Activated CD8-positive, alpha-beta memory T cell treated with anti-CD3 and anti-CD28 coated beads, Interleukin-2, amount 50 U/mL, for 24 hours (primary cell): ENCODE measurements around the gene EPHB2.

ENCODE experiments used
- DNase-seq: peaks from one replicate; pipeline ENCODE4 v3.0.0-alpha.2; 2020; ENCODE audit errors: extremely low read depth

Gene EPHB2

DNA sequence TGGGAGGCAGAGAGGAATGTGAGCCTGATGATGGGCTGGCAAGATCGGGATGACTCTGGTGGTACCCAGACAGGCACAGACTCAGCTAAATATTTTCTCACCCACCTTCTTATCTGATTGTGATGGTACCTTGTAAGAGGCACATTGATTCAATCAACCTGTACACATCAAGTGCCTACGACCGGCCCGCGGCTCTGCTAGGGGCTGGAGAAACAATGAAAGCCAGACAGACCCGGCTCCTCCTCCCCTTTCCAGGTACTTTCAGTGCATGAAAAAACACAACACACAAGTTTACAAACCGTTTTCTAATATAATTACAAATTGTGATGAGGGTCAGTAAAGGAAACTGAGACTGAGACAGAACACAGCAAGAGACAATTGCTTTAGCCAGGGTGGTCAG, 147.0 kb downstream of the EPHB2 start:
- no peak for DNase-seq

DNA sequence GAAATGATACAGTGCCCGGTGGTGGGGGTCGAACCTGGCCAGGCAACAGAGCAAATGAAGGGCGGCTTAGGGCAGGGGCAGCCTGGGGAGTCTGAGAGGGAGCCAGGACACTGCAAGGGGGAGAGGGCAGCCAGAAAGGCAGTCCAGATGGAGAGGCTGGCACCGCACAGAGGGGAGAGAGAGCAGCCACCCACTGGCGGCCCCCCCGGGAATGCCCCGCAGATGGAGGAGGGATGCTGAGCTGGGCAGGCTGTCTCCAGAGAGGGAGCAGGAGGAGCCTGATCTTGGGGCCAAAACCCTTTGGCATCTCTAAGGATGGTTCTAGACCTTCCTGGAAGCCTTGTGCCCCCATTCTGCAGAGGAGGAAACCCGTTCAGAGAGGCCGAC, 149.8 kb downstream of the EPHB2 start:
- no peak for DNase-seq

DNA sequence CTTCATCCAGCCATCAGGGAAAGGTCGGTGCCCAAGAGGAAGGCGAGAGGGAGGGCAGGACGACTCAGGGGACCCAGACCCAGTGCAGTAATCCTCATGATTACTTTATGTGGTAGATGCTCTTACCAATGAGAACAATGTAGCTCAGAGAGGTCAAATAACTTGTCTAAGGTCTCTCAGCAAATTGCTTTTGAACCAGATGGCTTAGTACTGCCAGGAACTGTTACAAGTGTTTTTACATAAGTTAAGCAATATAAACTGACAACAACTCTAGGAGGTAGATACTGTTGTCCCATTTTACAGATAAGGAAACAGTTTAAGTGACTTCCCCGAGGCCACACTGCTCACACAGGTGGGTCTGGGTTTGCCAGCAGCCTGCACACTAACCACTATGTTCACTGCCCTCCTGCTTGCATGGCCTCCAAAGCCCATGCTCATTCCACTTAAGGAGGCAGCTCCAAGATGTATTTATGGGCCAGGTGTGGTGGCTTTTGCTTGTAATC, 150.3 kb downstream of the EPHB2 start:
- no peak for DNase-seq

DNA sequence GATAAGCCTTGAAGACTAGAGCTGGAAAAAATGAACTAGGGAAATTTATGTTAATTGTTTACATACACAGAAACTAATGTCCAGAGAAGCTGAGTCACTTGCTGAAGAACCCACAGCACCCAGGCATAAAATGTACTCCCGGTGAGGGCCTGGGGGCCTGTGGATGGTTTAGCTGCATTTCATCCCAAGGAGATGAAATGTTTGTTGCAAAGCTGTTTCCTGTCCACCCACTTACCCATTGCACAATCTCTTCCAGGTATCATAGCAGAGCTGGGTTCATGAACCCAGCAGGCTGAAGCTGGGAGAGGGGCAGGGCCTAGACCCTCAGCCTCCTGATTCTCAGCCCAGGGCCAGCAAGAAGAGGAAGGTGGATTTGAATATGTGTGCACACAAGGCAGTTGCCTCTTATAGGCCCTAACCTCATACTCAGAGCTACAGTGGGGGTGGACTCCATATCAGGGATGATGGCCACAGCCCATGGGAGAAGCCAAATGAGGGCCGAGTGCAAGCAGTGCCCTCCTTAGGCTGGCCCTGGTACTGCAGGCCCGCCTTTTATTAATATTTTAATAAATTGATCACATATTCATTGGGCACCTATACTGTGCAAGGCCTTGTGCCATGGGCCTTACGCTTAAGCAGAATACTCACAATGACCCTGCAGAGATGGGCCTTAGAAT, 151.3 kb downstream of the EPHB2 start:
- no peak for DNase-seq

DNA sequence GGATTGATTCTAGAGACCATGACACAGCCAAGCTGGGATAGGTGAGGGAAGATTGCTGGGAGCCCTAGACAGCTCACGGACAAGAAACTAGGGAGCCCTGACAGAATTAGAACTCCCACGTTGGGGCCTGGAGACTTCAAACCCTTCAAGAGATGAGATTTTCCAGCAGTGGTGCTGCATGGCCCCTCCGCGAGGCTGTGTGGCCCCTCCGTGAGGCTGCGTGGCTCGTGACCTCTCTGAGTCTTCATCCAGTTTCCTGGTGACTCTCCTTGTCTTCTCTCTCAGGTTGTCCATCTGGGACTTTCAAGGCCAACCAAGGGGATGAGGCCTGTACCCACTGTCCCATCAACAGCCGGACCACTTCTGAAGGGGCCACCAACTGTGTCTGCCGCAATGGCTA, 152.1 kb downstream of the EPHB2 start:
- no peak for DNase-seq

DNA sequence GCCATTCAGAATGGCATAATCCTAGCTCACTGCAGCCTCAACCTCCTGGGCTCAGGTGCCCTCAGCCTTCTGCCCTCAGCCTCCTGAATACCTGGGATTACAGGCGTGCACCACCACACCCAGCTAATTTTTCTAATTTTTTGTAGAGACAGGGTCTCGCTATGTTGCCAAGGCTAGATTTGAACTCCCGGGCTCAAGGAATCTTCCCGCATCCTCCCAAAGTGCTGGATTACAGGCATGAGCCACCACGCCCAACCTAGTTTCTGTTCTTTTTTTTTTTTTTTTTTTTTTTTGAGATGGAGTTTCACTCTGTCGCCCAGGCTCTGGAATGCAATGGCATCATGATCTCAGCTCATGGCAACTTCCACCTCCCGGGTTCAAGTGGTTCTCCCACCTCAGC, 153.1 kb downstream of the EPHB2 start:
- no peak for DNase-seq

DNA sequence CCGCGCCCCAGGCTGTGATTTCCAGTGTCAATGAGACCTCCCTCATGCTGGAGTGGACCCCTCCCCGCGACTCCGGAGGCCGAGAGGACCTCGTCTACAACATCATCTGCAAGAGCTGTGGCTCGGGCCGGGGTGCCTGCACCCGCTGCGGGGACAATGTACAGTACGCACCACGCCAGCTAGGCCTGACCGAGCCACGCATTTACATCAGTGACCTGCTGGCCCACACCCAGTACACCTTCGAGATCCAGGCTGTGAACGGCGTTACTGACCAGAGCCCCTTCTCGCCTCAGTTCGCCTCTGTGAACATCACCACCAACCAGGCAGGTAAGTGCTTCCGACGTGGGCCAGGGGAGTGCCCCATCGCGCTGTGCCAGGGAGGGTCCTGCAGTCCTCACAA, 154.2 kb downstream of the EPHB2 start:
- DNase-seq: no peak

DNA sequence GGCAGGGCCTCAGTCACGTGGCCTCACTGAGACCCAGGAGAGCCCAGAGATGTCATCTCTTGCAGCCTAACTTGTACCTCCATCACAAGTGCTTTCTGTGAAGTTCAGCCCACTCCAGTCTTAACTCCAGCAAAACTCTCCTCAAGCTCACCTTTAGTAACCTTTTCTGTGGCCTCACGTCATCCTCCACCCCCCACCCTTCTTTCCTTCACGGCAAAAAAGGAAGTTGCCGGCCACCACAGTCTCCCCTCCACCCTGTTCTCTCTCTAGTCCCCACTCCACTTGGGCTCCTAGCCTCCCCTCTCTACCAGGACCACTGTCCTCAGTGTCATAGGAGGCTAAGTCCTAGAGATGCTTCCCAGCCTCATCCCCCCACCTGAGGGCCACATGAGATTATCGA, 155.1 kb downstream of the EPHB2 start:
- no peak for DNase-seq

DNA sequence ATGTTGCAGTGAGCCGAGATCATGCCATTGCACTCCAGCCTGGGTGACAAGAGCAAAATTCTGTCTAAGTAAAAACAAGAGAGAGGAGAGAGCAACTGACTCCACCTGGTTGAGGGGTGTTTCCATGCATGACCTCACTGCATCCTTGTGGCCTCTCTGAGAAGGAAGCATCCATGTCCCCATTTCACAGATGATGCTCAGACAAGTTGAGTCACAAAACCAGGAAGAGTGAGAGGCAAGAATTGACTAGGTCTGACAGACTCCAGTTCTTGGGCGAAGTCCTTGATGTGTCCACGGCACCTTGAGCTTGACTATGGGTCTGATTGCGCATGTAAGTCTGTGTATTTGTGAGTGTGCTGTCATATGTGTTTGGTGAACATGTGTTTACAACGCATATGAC, 156.2 kb downstream of the EPHB2 start:
- no peak for DNase-seq

DNA sequence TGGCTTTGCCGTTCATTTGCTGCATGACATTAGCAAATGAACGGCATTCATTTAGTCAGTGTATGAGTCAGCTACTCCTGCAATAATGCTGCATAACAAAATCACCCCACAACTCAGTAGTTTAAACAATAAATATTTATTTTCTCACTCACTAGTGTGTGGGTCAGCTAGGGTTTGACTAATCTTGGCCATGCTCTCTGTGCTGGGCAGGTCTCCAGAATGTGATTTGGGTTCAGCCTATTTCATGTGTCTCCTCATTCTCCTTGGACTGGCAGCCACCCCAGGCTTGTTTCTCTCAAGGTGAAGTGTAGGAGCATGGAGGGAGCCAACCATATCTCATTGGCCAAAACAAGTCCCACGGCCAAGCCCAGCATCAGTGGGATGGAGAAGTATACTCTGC, 157.7 kb downstream of the EPHB2 start:
- DNase-seq: no peak

DNA sequence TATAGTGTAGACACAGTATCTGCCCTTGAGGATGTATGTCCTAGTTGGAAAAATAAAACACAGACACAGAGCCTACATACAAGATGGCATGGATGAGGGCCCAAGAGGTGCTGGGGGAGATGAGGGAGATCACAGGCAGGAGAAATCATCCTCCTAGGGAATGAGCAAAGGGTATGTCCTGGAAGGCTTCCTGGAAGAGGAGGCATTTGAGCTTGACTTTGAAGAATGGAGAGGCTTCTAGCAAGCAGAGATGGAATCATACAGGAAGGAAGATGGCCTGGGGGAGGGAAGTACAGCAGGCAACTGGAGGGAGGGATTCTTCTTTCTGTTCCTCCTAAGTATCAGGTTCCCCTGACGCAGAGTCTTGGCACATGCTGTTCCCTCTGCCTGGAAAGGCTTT, 158.7 kb downstream of the EPHB2 start:
- no peak for DNase-seq

DNA sequence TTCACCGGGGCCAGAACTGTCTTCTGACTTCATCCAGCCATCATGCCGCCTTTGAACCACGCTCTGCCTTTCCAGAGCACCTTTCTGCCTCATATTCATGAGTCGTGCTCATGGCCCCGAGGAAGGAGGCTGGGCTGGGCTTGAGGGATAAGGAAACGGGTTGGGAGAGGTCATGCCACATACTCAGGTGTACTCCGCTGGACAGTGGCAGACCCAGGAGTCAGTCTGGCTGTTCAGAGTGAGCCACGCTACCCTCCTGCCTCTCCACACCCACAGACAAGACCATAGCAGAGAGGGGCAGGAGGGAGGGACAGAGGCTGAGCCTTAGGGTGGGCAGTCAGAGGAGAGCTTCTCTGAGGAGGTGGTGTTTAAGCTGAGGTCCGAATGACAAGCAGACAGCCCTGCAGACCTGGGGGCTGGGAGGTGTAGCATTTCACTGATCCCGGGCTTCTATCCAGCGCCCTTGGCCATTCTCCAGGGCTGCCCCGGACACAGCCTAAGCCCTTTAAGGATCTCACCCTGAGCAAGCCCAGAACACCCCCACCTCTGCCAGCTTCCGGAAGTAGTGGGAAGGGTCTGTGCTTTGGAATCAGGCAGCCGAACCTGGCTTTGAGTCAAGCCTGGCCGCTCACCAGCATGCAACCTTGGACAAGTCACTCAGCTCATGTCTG, 159.7 kb downstream of the EPHB2 start:
- DNase-seq: no peak

DNA sequence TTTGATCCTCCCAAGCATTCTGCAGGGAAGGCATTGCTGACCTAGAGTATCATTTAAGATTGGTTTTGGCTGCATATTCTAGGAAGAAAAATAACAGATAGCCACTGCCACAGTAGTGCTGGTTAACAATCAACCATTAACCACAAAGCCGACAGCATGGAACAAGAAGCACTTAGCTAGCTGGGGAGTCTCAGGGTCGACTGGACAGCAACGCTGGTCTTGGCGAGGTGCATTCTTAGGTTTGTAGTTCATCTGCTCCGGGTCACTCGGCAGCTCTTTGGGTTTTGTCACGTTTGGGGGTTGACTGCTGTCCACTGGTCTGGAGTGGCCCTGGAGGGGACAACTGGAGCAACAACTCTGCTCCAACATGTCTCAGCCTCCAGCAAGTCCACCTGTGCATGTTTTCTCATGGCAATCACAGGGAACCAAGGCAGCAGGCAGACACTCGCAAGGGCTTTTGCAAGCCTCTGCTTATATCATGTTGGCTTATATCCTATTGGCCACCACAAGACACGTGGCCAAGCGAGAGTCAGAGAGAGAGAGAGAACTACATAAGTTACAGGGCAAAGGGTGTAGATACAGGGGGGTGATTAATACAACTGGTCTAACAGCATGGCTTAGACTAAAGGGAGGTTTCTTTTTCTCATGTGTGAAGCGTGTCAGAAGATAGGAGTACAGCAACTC, 162.5 kb downstream of the EPHB2 start:
- no peak for DNase-seq

DNA sequence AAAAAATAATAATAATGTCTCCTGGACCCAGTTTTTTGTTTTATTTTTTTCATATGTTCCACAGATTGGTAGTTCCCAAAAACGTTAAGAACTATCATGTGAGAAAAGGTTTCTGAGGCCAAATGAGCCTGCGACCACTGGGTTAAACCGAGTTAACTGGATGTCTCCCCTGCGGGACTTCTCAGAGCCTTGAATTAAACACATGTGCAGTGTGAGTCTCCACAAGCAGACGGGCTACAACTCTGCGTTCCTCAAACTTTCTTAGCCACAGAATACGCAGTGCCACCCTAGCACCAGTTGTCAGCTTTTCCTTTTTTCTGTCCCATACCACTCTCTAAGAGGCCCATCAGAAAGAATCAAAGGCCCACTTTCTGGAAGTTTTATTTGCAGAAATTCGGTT, 164.1 kb downstream of the EPHB2 start:
- no peak for DNase-seq

DNA sequence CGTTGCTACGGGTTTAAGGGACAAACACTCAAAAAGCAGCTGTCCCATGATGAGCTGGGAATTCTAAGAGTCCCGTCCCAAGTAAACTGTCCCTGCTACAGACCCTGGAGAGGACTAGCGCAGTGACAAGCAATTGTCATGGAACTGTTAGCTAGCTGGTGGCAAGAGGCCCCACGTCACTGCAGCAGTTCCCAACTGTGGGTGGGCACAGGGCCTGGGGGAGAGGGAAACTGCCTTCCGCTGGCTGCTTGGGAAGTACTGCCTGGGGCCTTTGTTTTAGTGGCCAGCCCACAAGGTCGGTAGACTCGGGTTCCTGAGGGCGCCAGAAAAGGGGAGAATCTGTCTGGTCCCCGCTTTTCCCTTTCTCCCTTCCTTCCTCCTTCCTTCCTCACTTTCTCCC, 164.6 kb downstream of the EPHB2 start:
- DNase-seq: no peak

DNA sequence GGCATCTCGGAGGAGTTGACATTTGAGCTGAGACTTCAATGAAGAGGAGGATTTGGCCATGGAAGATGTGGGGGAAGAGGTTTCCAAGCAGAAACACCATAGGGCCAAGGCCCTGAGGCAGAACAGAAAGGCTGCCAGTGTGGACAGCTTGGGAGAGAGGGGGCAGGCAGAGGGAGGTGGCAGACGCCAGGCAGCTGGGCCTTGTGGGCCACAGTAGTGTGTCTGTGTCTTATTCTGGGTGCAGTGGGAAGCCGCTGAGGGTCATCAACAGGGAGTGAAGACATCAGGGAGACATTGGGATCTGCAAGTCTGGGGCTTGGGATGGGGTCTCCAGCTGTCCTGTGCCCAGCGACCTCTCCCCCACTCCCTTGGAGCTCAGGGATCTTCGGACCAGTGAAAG, 165.2 kb downstream of the EPHB2 start:
- no peak for DNase-seq

DNA sequence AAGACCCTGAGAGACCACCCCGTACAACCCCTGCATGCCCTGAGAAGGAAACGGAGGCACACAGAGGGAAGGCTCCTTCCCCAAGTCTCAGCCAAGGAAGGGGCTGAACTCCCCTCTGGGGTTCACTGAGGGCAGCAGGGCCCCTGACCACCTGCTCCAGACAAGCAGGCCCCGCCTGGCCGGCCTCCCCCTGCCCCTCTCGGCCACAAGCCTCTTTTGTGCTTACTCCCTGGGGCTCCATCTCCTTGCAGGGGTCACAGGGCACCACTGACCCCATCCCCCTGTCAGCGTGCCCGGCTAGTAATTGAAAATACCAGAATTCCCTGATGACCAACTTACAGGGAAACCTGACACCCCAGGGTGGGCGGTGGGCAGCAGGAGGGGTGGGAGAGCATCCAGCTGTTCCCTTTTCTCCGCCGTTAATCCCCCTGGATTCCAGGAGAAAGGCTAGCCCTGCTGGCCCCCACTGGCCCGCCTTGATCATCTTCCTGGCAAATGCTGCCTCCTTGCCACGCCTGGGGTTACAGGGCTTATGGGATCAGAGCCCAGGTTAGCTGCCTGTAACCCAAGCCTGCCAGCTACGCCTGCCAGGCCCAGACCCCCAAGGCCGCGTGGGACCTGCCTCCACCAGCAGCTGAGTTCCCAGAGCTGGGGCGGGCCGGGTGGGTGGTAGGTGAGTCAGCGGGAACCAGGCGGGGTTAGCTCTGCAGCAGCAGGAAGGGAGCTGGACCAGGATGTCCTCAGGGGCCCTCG, 165.9 kb downstream of the EPHB2 start:
- no peak for DNase-seq

DNA sequence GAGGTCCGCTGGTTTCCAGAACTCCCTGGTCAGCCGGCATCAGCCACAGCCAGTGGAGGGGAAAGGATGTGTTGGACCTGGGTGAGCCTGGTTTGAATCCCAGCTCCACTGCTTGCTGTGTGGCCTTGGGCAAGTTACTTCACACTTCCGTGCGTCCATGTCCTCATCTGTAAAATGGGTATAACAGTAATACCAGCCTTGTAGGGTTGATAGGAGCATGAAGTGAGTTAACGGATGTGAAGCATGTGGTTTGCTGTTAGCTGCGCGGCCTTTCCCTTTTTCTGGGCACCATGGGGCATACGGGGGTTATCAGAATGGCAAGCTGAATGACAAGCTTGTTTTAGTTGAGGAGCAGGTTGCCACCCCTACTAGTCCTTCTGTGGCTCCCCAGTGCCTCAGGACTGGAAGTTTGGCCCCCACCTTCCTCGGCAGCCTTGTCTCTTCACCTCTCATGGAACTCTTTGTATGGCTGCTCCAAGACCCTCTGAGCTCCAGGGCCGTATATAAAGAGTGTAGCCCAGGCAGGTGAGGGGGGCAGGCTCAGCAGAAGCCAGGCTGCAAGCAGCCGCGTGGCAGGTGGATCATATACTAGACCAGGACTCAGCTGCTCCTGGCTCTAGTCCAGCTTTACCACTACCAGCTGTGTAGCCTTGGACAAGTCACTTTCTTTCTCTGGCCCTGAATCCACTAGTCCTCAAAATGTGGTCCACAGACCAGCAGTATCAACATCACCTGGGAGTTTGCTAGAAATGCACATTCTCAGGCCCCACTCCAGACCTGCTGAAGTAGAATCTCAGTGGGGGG, 166.7 kb downstream of the EPHB2 start:
- no peak for DNase-seq

DNA sequence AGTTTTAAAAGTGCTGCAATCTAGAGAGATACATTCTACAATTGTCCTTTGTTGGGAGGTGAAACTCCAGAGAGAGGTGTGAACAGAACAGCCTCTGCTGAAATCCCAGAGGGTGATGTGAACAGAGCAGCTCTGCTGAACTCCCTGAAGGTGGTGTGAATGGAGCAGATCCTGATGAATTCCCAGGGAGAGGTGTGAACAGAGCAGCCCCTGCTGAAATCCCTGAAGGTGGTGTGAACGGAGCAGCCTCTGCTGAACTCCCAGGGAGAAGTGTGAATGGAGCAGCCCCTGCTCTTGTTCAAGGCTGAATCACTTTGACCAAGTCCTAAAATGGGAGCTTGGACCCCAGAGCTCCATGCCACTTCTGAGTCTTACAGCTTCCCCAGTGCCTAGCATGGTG, 167.3 kb downstream of the EPHB2 start:
- DNase-seq: no peak

DNA sequence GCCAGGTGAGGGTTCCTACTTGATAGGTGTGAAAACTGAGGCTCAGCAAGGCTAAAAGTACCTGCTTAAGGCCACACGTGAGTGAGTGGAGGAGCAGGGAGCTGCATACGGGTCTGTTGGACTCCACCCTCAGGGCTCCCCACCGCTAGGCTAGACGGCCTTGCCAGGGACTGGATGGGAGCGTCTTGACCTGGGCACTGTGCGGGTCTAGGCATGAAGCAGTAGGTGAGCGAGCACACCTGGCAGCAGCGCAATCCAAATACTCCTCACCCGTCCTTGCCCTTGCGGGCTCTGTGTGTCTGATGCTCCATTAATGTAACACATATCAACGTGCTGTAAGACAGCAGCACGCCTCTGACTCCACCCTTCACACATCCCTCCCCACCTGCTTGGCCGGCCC, 168.0 kb downstream of the EPHB2 start:
- no peak for DNase-seq

DNA sequence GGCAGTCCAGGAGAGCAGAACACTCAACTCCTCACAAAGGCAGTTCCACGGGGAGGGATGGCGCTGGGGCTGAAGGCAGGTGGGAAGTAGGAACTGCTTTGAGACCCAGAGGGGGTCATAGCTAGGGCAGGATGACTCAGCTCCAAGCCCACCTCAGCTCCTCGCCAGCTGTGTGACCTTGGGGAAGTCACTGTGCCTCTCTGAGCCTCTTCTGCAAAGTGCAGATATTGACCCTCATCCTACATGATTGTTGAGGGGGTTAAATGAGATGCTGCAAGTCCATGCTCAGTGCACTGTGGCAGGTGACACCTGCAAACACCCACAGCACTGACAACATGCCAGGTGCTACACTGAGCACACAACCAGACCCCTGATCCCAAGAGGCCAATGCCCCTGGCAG, 168.8 kb downstream of the EPHB2 start:
- no peak for DNase-seq

DNA sequence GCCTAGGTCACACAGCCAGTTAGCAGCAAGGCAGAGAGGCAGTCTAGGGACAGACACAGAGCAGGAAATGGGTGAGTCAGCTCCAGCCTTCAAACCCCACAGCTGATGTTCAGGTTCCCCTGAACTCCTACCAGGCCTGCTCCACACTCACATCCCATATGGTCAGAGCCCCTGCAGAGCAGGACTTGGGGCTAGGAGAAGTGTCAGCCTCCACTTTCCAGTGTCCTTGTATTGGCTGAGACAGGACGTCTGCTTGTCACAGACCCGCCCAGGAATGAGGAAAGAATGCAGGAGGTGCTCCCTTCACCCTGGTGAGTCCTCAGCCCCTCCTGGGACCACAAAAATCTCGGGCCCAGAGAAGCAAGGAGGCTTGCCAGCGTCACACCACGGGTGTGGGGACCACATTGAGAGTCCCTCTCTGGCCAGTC, 169.5 kb downstream of the EPHB2 start:
- no peak for DNase-seq
